Liver (tissue), 3 donors: ENCODE measurements around the gene RIMBP2.

Experiments used
- CTCF ChIP-seq: fragments of 150-350 bp; IDR thresholded peaks from 2 replicates; pipeline ENCODE4 v1.5.1; 2017; ENCODE audit warnings: improper control_type of control experiment, low read depth, low read length; ENCODE audit not compliant: missing input control
- FOXA1 ChIP-seq: IDR thresholded peaks from 2 replicates; pipeline ENCODE4 v1.6.1; 2016; ENCODE audit warnings: antibody characterized with exemption
- GABPA ChIP-seq, 2 donors: IDR thresholded peaks in 1 of 2; conservative IDR thresholded peaks in 1 of 2; 2 replicates each; pipeline ENCODE4 v1.6.1; 2016; ENCODE audit warnings: antibody characterized with exemption in 2 of 2, mild to moderate bottlenecking in 1 of 2, moderate library complexity in 1 of 2
- JUND ChIP-seq, 2 donors: IDR thresholded peaks; 2 replicates each; pipeline ENCODE4 v1.6.1; 2016; ENCODE audit warnings: antibody characterized with exemption in 2 of 2
- RAD21 ChIP-seq, 2 donors: IDR thresholded peaks; 2 replicates each; pipeline ENCODE4 v1.6.1; 2016; ENCODE audit warnings: antibody characterized with exemption in 2 of 2, mild to moderate bottlenecking in 2 of 2
- REST ChIP-seq: IDR thresholded peaks from 2 replicates; pipeline ENCODE4 v1.6.1; 2016; ENCODE audit warnings: antibody characterized with exemption, mild to moderate bottlenecking
- TAF1 ChIP-seq: conservative IDR thresholded peaks from 2 replicates; pipeline ENCODE4 v1.6.1; 2016; ENCODE audit warnings: antibody characterized with exemption, mild to moderate bottlenecking
- YY1 ChIP-seq: IDR thresholded peaks from 2 replicates; pipeline ENCODE4 v1.6.1; 2016; ENCODE audit warnings: antibody characterized with exemption, mild to moderate bottlenecking
- donor health status: healthy.
- donor health status: healthy.

- TF ChIP-seq FOXA1 (no peak), TAF1 (no peak), CTCF (no peak), RAD21 (IDR thresholded peaks at IDR 0.05) (no peak), GABPA (IDR thresholded peaks at IDR 0.05 in 1 of 2, conservative IDR thresholded peaks at IDR 0.05 in 1 of 2) (no peak), JUND (IDR thresholded peaks at IDR 0.05) (peak in 1 of 2 donors; percentile 36), YY1 (peak; percentile 25), REST (peak; percentile 31)
Measured at GRCh38 chr12:130382818-130383217, 333.3 kb downstream of the RIMBP2 start.
